GM18873 (cell line): ENCODE results near the gene GMCL2.

Experiments used
- ATAC-seq: cut with Tn5 transposase; IDR thresholded peaks from one replicate; pipeline ENCODE4 v1.9.1; 2021; ENCODE audit warnings: mild to moderate bottlenecking, moderate library complexity, moderate number of reproducible peaks; ENCODE audit not compliant: unreplicated experiment, low FRiP score

Gene GMCL2

GRCh38 chr5:178191661-178192060, 4.5 kb upstream of the GMCL2 start:
- no peak for ATAC-seq

GRCh38 chr5:178189433-178189832, 2.3 kb upstream of the GMCL2 start:
- no peak for ATAC-seq

- ATAC-seq: no peak
Observed at GRCh38 chr5:178186427-178186826, 744 bp downstream of the GMCL2 start.

GRCh38 chr5:178182158-178182876, 4.9 kb downstream of the GMCL2 start:
- ATAC-seq: no peak

- ATAC-seq: no peak
Observed at GRCh38 chr5:178180141-178180863, 6.9 kb downstream of the GMCL2 start.

GRCh38 chr5:178177569-178177968, 9.6 kb downstream of the GMCL2 start:
- no peak for ATAC-seq

GRCh38 chr5:178176791-178177190, 10.4 kb downstream of the GMCL2 start:
- ATAC-seq: no peak

GRCh38 chr5:178174456-178174855, 12.7 kb downstream of the GMCL2 start:
- ATAC-seq: no peak

- no peak for ATAC-seq
Observed at GRCh38 chr5:178170455-178170854, 16.7 kb downstream of the GMCL2 start.

- ATAC-seq: no peak
Observed at GRCh38 chr5:178165581-178165980, 21.6 kb downstream of the GMCL2 start.

- ATAC-seq: peak; percentile 78
Observed at GRCh38 chr5:178163772-178164735, 23.1 kb downstream of the GMCL2 start.

- no peak for ATAC-seq
Observed at GRCh38 chr5:178162481-178162880, 24.7 kb downstream of the GMCL2 start.

- no peak for ATAC-seq
Observed at GRCh38 chr5:178160176-178160575, 27.0 kb downstream of the GMCL2 start.

- ATAC-seq: no peak
Observed at GRCh38 chr5:178155065-178155464, 32.1 kb downstream of the GMCL2 start.

- ATAC-seq: peak; percentile 97
Observed at GRCh38 chr5:178153530-178154340, 33.4 kb downstream of the GMCL2 start, which contains the start of gene NHP2. Gene NHP2 (minus strand): TSS chr5:178153885. CDS start chr5:178153817, 68 bp downstream.

- ATAC-seq: no peak
Observed at GRCh38 chr5:178152491-178153444, 34.4 kb downstream of the GMCL2 start.

- ATAC-seq: no peak
Observed at GRCh38 chr5:178150977-178151734, 36.0 kb downstream of the GMCL2 start.
